ENCODE results near the gene MCF2L2.

- TF ChIP-seq POLR2A (IDR thresholded peaks at IDR 0.05) (no peak), CTCF (IDR thresholded peaks at IDR 0.05) (no peak), POLR2AphosphoS5 (IDR thresholded peaks at IDR 0.05) (no peak)
These were observed 36.0 kb downstream of the MCF2L2 start for GRCh38 chr3:183392186-183393034.
